NCI-H524 (cell line): ENCODE data around the gene SPAG5.
"Not testable (repeated sequence)": the region's sequence is repeated elsewhere in the genome, so short reads cannot be mapped to it uniquely, and the experiment has no call there.

Experiments used
- DNase-seq, 2 experiments: peaks; one replicate each; lab custom pipeline; 2025; lab: John Stamatoyannopoulos, UW

SPAG5 gene

GRCh38 chr17:28612936-28613872 is 14.4 kb upstream of the SPAG5 start:
- DNase-seq: peak; percentile 14 to 66

- DNase-seq: no peak
Observed at GRCh38 chr17:28612531-28612930, 13.7 kb upstream of the SPAG5 start.

- DNase-seq: no peak
Observed at GRCh38 chr17:28610376-28610775, 11.6 kb upstream of the SPAG5 start.

- DNase-seq: not testable (repeated sequence)
Observed at GRCh38 chr17:28604031-28604430, 5.2 kb upstream of the SPAG5 start.

- DNase-seq: peak; percentile 70 to 77
Observed at GRCh38 chr17:28599311-28600184, 723 bp upstream of the SPAG5 start.

GRCh38 chr17:28598389-28598788 is 436 bp downstream of the SPAG5 start:
- DNase-seq: no peak

- DNase-seq: no peak
Observed at GRCh38 chr17:28597606-28598383, 1.0 kb downstream of the SPAG5 start.

GRCh38 chr17:28592260-28592659 is 6.6 kb downstream of the SPAG5 start:
- DNase-seq: no peak

- no peak for DNase-seq
Observed at GRCh38 chr17:28585851-28586250, 13.0 kb downstream of the SPAG5 start.

GRCh38 chr17:28584434-28584833 is 14.4 kb downstream of the SPAG5 start:
- no peak for DNase-seq

GRCh38 chr17:28582513-28582912 is 16.3 kb downstream of the SPAG5 start:
- no peak for DNase-seq

- DNase-seq: no peak
Observed at GRCh38 chr17:28580959-28581358, 17.9 kb downstream of the SPAG5 start.

GRCh38 chr17:28579526-28579925 is 19.3 kb downstream of the SPAG5 start:
- DNase-seq: no peak

- DNase-seq: no peak
Observed at GRCh38 chr17:28578246-28579195, 20.3 kb downstream of the SPAG5 start.

- no peak for DNase-seq
Observed at GRCh38 chr17:28577466-28577824, 21.4 kb downstream of the SPAG5 start.

GRCh38 chr17:28576758-28577465 is 21.9 kb downstream of the SPAG5 start, which contains the start of gene ALDOC:
Gene ALDOC, minus strand, starts transcription at chr17:28576895. Its CDS starts 1,363 bp downstream, at chr17:28575532.
- DNase-seq: peak; percentile 17 to 41

GRCh38 chr17:28576016-28576415 is 22.8 kb downstream of the SPAG5 start:
- not testable (repeated sequence) for DNase-seq

- DNase-seq: peak in 1 of 2 experiments; percentile 21
Observed at GRCh38 chr17:28575126-28575795, 23.6 kb downstream of the SPAG5 start.

GRCh38 chr17:28574526-28574925 is 24.3 kb downstream of the SPAG5 start:
- no peak for DNase-seq
